GM12878 (cell line): ENCODE measurements around the gene HOXB3. TPM values are rescaled to one million over a fixed set of nuclear protein-coding genes. Genes with fewer than 3 reads are reported as not detected.

ENCODE experiments used
- ATAC-seq: fragments of 200-7000 bp; cut with Tn5 transposase; 3 replicates; pipeline ENCODE4 v1.9.1; 2020; ENCODE audit warnings: mild to moderate bottlenecking, moderate library complexity
- BruUV-seq: library from RNA; stranded (reverse); fragments of 400-500 nt; replicated peaks from 2 replicates; lab custom pipeline; 2021; lab: Mats Ljungman, UMichigan
- CTCF ChIA-PET: fragments of 300-600 bp; sonication (Branson Sonifier 250); formaldehyde crosslinking; extraction: SDS; loops from one replicate; lab custom pipeline; 2021; ENCODE audit warnings: inconsistent platforms; lab: Yijun Ruan, JAX
- POLR2A ChIA-PET: fragments of 350-600 bp; formaldehyde crosslinking; extraction: SDS; loops from one replicate; lab custom pipeline; 2021; ENCODE audit warnings: inconsistent platforms; lab: Charles Lee
- RAD21 ChIA-PET: fragments of 300-600 bp; sonication (Branson Sonifier 250); formaldehyde crosslinking; loops from one replicate; lab custom pipeline; 2023; ENCODE audit warnings: antibody characterized with exemption; ENCODE audit not compliant: unreplicated experiment; lab: Charles Lee
- SMC1A ChIA-PET: fragments of 300-600 bp; sonication (Branson Sonifier 250); formaldehyde crosslinking; loops from one replicate; lab custom pipeline; 2023; ENCODE audit not compliant: unreplicated experiment, uncharacterized antibody; lab: Charles Lee
- DNase-seq: peaks from one replicate; pipeline ENCODE4 v3.0.0-alpha.2; 2011; ENCODE audit warnings: low read depth, low spot score
- FAIRE-seq: peaks from 3 replicates; lab custom pipeline; 2011; peaks lifted over from hg19 to GRCh38; lab: Jason Lieb, UNC
- H2AFZ ChIP-seq: 2 replicates; pipeline ENCODE4 v1.6.0; 2011; ENCODE audit warnings: low read depth, low read length, control low read depth; ENCODE audit not compliant: control insufficient read depth
- H3K27ac ChIP-seq: 2 replicates; pipeline ENCODE4 v1.5.1; 2011; ENCODE audit warnings: control low read depth; ENCODE audit not compliant: control insufficient read depth, insufficient read depth
- H3K27me3 ChIP-seq, 2 experiments: replicated peaks in 1 of 2; 2 replicates each; pipeline versions ENCODE4 v1.6.0 to v1.6.1; 2011; ENCODE audit warnings: low read length in 1 of 2; ENCODE audit not compliant: control insufficient read depth in 2 of 2, insufficient read depth in 2 of 2
- H3K36me3 ChIP-seq, 2 experiments: 2 replicates each; pipeline ENCODE4 v1.5.1; 2011; ENCODE audit warnings: low read length in 1 of 2; ENCODE audit not compliant: control insufficient read depth in 2 of 2, insufficient read depth in 2 of 2
- H3K4me1 ChIP-seq: 2 replicates; pipeline ENCODE4 v1.6.1; 2011; ENCODE audit warnings: mild to moderate bottlenecking, low read length, moderate library complexity, mixed read lengths; ENCODE audit not compliant: control insufficient read depth, insufficient read depth
- H3K4me2 ChIP-seq: 2 replicates; pipeline ENCODE4 v1.6.0; 2011; ENCODE audit warnings: control low read depth; ENCODE audit not compliant: control insufficient read depth, insufficient read depth
- H3K4me3 ChIP-seq: fragments of 200-600 bp; sonication (generic); 2 replicates; pipeline ENCODE4 v1.5.1; 2016
- H3K79me2 ChIP-seq: 2 replicates; pipeline ENCODE4 v1.6.0; 2011; ENCODE audit warnings: low read length; ENCODE audit not compliant: control insufficient read depth, insufficient read depth
- H3K9ac ChIP-seq: 2 replicates; pipeline ENCODE4 v1.8.0; 2011; ENCODE audit warnings: low read length, control low read depth, mixed read lengths; ENCODE audit not compliant: control insufficient read depth, insufficient read depth
- H3K9me3 ChIP-seq: replicated peaks from 3 replicates; pipeline ENCODE4 v1.5.1; 2011; ENCODE audit warnings: mild to moderate bottlenecking, low read length; ENCODE audit not compliant: control insufficient read depth, insufficient read depth
- H4K20me1 ChIP-seq: 2 replicates; pipeline ENCODE4 v1.6.0; 2011; ENCODE audit not compliant: control insufficient read depth, insufficient read depth
- ATF3 ChIP-seq: IDR thresholded peaks from 2 replicates; pipeline ENCODE4 v1.6.1; 2011; ENCODE audit warnings: low read depth, mild to moderate bottlenecking, low read length, moderate library complexity, borderline replicate concordance; ENCODE audit errors: extremely low read depth
- CHD4 ChIP-seq: fragments of 200-600 bp; sonication (generic); IDR thresholded peaks from 2 replicates; pipeline ENCODE4 v1.6.1; 2016; ENCODE audit warnings: mild to moderate bottlenecking
- GABPA ChIP-seq: IDR thresholded peaks from 2 replicates; pipeline ENCODE4 v1.6.1; 2014; ENCODE audit warnings: antibody characterized with exemption, low read depth, mild to moderate bottlenecking, inconsistent platforms
- IRF3 ChIP-seq: fragments of 450-650 bp; IDR thresholded peaks from 2 replicates; pipeline ENCODE4 v1.6.1; 2014; ENCODE audit warnings: mild to moderate bottlenecking
- JUNB ChIP-seq: IDR thresholded peaks from 2 replicates; pipeline ENCODE4 v1.6.1; 2016; ENCODE audit warnings: antibody characterized with exemption, mild to moderate bottlenecking
- KLF5 ChIP-seq: fragments of 450-650 bp; IDR thresholded peaks from 2 replicates; pipeline ENCODE4 v1.6.1; 2014; ENCODE audit warnings: mild to moderate bottlenecking; ENCODE audit not compliant: partially characterized antibody
- POLR2AphosphoS2 ChIP-seq: IDR thresholded peaks from 2 replicates; pipeline ENCODE4 v1.6.1; 2011; ENCODE audit warnings: low read depth, mild to moderate bottlenecking, low read length, improper control_type of control experiment, moderate library complexity
- RBBP5 ChIP-seq: fragments of 200-600 bp; sonication (generic); conservative IDR thresholded peaks from 2 replicates; pipeline ENCODE4 v1.6.1; 2016
- RFX5 ChIP-seq: IDR thresholded peaks from 2 replicates; pipeline ENCODE4 v1.6.1; 2011; ENCODE audit warnings: low read depth, low read length, improper control_type of control experiment
- SMAD1 ChIP-seq: fragments of 450-650 bp; IDR thresholded peaks from 2 replicates; pipeline ENCODE4 v1.6.1; 2018; ENCODE audit warnings: mild to moderate bottlenecking, low read depth; ENCODE audit not compliant: partially characterized antibody
- USF2 ChIP-seq: IDR thresholded peaks from 2 replicates; pipeline ENCODE4 v1.6.1; 2011; ENCODE audit warnings: low read depth, low read length, improper control_type of control experiment, borderline replicate concordance
- WRNIP1 ChIP-seq: IDR thresholded peaks from 2 replicates; pipeline ENCODE4 v1.6.1; 2011; ENCODE audit warnings: low read depth, low read length, improper control_type of control experiment, borderline replicate concordance
- ZNF592 ChIP-seq: fragments of 450-650 bp; IDR thresholded peaks from 2 replicates; pipeline ENCODE4 v1.6.1; 2017; ENCODE audit warnings: mild to moderate bottlenecking, moderate library complexity
- WGBS: methylation state at CpG from one replicate; pipeline ENCODE4 v1.1.6; 2016; ENCODE audit warnings: low lambda C conversion rate; ENCODE audit not compliant: insufficient replicate concordance, insufficient coverage; ENCODE audit errors: missing lambda C conversion rate; 5-methylcytosine and 5-hydroxymethylcytosine counted together
- in situ Hi-C: fragments of 300-500 bp; cut with MboI; formaldehyde crosslinking; loops from 9 replicates; pipeline ENCODE4 v1.14.3; 2018; ENCODE audit warnings: mixed read lengths
- intact Hi-C: fragments of 100-400 bp; cut with micrococcal nuclease; formaldehyde crosslinking; loops from one replicate; pipeline ENCODE4 v1.14.2; 2022; ENCODE audit not compliant: unreplicated experiment
- polyA plus RNA-seq, 11 experiments: library from polyadenylated mRNA; depleted of rRNA in 4 of 11; unstranded in 6 of 11; stranded (reverse) in 5 of 11; fragments of >200 nt; fragmentation: Nextera tagmentation in 4 of 11; fragmentation: Illumina TruSeq in 1 of 11; extraction: Ambion mirVana in 4 of 11; extraction: Trizol in 1 of 11; gene quantifications; 1 replicate in 1 of 11; 2 replicates in 10 of 11; pipeline versions ENCODE4 v1.2.1 to v1.2.3, GENCODE V29; 2011 to 2016; ENCODE audit warnings: inconsistent platforms in 2 of 11, missing spikeins in 2 of 11, low read depth in 1 of 11
- total RNA-seq, 4 experiments: library from RNA; depleted of rRNA in 3 of 4; stranded (reverse); fragments of >200 nt in 3 of 4; fragmentation: Illumina TruSeq in 1 of 4; extraction: Trizol in 1 of 4; gene quantifications; 2 replicates each; pipeline versions ENCODE4 v1.2.1 to v1.2.3, GENCODE V29; 2013 to 2021

HOXB3 gene
- total and polyA plus RNA-seq, 10 of the 15 experiments (the other 5 are each of a cell fraction or from before 2014, with no cell fraction given), result 0.19 to 7.7 (median 2.9) TPM

GRCh38 chr17:48633266-48633677 is 43.2 kb upstream of the HOXB3 start:
- H3K4me2 ChIP-seq, result no peak overlapping the region; the same call in 1 of the 2 replicates
- TF ChIP-seq CHD4 (no peak), RBBP5 (no peak), WRNIP1 (no peak), SMAD1 (no peak), POLR2AphosphoS2 (no peak), KLF5 (no peak), USF2 (no peak), IRF3 (no peak), GABPA (no peak), ZNF592 (no peak), ATF3 (no peak), RFX5 (no peak), JUNB (no peak)
- no peak overlapping the region for H3K27ac ChIP-seq
- WGBS, result 64% methylated on average over 19 of the region's 35 CpGs
- ChIA-PET POLR2A (no interaction called here), SMC1A (interaction anchor here (1.3 to 1.4 kb wide), 2 partner anchors 22 to 246 kb away, joined by 3 to 4 read pairs; no protein-coding TSS in a partner anchor), CTCF (interaction anchor here (1.0 to 1.3 kb wide), 2 partner anchors 11 to 46 kb away, joined by 3 to 4 read pairs; no protein-coding TSS in a partner anchor), RAD21 (no interaction called here)
- BruUV-seq, result no TSS peak
- no peak overlapping the region for H3K4me3 ChIP-seq
- no peak for FAIRE-seq
- no peaks in the 10 kb centered on the region for H3K79me2 ChIP-seq
- peaks cover 7 to 11% of the 10 kb centered on the region in 2 experiments for H3K27me3 ChIP-seq
- peaks cover 17% of the 10 kb centered on the region for H3K4me1 ChIP-seq
- no peaks in the 10 kb centered on the region for H4K20me1 ChIP-seq
- no peak for DNase-seq
- no peaks in the 10 kb centered on the region for H3K9me3 ChIP-seq
- intact Hi-C loops (no loop called here), in situ Hi-C loops (no loop called here)
- no peak overlapping the region for H3K9ac ChIP-seq
- H3K36me3 ChIP-seq, result no peaks in the 10 kb centered on the region; a peak in 1 of 4 replicates
- no peak overlapping the region for H2AFZ ChIP-seq
- no peak for ATAC-seq
